Measurements from ENCODE around the gene FAM149A. TPM values are rescaled to one million over a fixed set of nuclear protein-coding genes. Genes with fewer than 3 reads are reported as not detected.

FAM149A gene
- total RNA-seq, 4 donors from 2014 or later: 8.1 to 13.4 (median 9.7) TPM

DNA sequence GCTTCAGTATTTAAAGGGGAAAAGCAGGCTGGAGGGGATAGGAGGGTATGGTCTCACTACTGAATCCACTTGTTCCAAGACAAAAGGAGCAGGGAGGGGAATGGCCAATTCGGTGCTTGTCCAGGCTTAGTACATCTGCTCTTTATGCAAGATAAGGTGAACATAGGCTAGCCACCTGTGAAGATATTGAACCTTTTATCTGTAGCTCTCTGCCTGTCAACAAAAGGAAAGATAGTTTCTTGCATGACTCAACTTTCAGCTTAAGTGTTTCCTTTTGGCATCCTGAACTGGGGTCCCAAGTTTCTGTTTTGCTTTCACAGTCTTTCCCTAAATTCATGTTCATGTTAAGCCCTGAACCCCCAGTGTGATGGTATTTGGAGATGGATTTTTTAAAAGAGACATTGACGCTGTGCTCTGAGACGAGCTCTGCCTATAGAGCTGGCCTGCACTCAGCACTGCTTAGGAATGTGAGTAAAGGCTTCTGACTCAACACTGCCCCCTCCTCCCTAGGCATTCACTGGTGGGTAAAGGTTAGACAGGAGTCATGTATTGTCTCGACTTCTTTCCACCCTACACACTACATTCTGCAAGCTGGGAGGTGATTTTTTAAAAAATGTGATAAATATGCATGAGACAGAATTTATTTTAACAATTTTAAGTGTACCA, 28.2 kb downstream of the FAM149A start:
- Histone ChIP-seq H3K4me3 (replicated peaks in 1 of 3) (no peak overlapping the region), H3K27me3 (no peaks in the 10 kb centered on the region), H3K36me3 (no peaks in the 10 kb centered on the region), H3K27ac (no peak overlapping the region), H3K9me3 (no peaks in the 10 kb centered on the region), H3K4me1 (no peaks in the 10 kb centered on the region)
- DNase-seq: peak in 1 of 2 donors; percentile 15
- WGBS, 2 donors: 31 to 32% methylated on average over 4 of the region's 4 CpGs
- intact Hi-C loops (cut with DNase I): no loop called here
- no peak for TF ChIP-seq POLR2A (IDR thresholded peaks at IDR 0.05)
- TF ChIP-seq, protein P1, sequence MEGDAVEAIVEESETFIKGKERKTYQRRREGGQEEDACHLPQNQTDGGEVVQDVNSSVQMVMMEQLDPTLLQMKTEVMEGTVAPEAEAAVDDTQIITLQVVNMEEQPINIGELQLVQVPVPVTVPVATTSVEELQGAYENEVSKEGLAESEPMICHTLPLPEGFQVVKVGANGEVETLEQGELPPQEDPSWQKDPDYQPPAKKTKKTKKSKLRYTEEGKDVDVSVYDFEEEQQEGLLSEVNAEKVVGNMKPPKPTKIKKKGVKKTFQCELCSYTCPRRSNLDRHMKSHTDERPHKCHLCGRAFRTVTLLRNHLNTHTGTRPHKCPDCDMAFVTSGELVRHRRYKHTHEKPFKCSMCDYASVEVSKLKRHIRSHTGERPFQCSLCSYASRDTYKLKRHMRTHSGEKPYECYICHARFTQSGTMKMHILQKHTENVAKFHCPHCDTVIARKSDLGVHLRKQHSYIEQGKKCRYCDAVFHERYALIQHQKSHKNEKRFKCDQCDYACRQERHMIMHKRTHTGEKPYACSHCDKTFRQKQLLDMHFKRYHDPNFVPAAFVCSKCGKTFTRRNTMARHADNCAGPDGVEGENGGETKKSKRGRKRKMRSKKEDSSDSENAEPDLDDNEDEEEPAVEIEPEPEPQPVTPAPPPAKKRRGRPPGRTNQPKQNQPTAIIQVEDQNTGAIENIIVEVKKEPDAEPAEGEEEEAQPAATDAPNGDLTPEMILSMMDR (IDR thresholded peaks at IDR 0.05): no peak

DNA sequence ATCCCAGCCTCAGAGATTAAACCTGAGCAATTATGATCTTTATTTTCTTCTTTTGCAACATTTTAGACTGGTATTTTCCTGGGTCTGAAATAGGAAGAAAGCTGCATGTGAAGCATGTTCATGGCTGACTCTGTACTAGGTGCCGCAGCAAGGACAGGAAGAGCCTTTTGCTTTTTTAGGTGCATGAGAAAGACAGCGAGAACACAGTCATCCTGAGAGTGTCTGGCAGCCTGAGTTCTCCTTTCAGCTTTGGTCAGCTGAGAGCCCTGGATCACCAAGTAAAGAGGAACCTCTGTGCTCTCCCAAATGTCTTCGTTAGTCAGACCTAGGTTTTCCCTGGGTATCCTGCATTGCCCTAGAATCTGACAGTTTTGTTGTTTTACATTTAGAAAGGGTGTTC, 29.8 kb downstream of the FAM149A start:
- H3K27ac ChIP-seq: no peak overlapping the region
- H3K9me3 ChIP-seq: no peaks in the 10 kb centered on the region
- H3K4me1 ChIP-seq: no peaks in the 10 kb centered on the region
- TF ChIP-seq, protein P1 (IDR thresholded peaks at IDR 0.05): no peak
- H3K4me3 ChIP-seq (replicated peaks in 1 of 3): no peak overlapping the region
- intact Hi-C loops (cut with DNase I): no loop called here
- no peak for DNase-seq
- H3K36me3 ChIP-seq: no peaks in the 10 kb centered on the region
- H3K27me3 ChIP-seq: no peaks in the 10 kb centered on the region
- WGBS, 2 donors: 88 to 96% methylated on average over 3 of the region's 3 CpGs

DNA sequence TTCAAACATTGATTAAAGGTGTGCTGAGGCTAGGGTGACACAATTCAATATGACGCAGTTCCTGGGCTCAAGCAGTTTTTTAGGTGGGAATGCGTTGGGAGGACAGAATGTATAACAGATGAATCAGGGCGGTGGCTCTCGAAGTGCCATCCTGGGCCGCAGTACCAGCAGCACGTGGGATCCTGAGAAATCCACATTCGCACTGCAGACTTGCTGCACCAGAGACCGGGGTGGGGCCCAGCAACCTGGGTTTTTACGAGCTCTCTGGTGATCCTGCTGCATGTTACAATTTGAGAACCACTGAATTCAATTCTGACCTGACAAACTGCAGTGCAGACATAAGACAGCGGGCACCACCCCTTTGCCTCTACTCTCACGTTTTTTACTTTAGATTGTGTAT, 30.4 kb downstream of the FAM149A start:
- H3K4me3 ChIP-seq (replicated peaks in 1 of 3): no peak overlapping the region
- no peaks in the 10 kb centered on the region for H3K4me1 ChIP-seq
- no peak overlapping the region for H3K27ac ChIP-seq
- WGBS, 2 donors: 93 to 98% methylated on average over 10 to 11 of the region's 11 CpGs
- H3K27me3 ChIP-seq: no peaks in the 10 kb centered on the region
- intact Hi-C loops (cut with DNase I): no loop called here
- DNase-seq: no peak
- H3K9me3 ChIP-seq: no peaks in the 10 kb centered on the region
- H3K36me3 ChIP-seq: no peaks in the 10 kb centered on the region
- TF ChIP-seq, protein P1 (IDR thresholded peaks at IDR 0.05): no peak
- no peak for TF ChIP-seq POLR2A (IDR thresholded peaks at IDR 0.05)

DNA sequence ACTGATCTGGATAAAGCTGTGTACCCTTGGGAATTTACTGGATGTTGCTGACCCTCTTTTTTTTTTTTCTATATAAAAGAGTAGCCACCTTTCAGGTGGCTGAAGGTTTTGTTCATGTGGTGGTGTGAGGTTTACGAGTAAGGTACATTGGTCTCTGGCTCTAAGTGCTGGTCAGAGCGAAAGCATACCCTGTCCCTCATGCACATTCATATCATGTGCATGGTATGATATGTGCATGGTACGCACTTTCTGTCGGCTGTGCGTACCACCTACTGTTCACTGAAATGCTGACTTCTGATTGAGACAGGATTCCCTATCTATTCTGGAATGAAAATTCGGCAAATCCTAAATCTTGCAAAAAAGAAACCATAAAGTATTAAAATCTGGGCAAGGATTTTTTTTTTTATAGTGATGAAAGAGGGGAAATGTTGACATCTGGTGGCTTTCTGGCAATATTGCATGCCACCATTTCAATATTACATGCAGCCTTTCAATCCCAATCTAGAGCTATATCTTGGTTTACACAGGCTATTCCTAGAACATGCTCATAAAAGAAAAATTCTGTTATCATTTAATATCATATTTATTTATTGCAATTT, 32.8 kb downstream of the FAM149A start:
- no peak for DNase-seq
- Histone ChIP-seq H3K27me3 (no peaks in the 10 kb centered on the region), H3K27ac (no peak overlapping the region), H3K4me3 (replicated peaks in 1 of 3) (no peak overlapping the region), H3K4me1 (no peaks in the 10 kb centered on the region), H3K36me3 (no peaks in the 10 kb centered on the region), H3K9me3 (no peaks in the 10 kb centered on the region)
- intact Hi-C loops (cut with DNase I): no loop called here
- WGBS, 2 donors: 65 to 70% methylated on average over 6 of the region's 6 CpGs
- no peak for TF ChIP-seq POLR2A (IDR thresholded peaks at IDR 0.05)
- TF ChIP-seq, protein P1 (IDR thresholded peaks at IDR 0.05): peak; percentile 47 to 82 (median 62)

DNA sequence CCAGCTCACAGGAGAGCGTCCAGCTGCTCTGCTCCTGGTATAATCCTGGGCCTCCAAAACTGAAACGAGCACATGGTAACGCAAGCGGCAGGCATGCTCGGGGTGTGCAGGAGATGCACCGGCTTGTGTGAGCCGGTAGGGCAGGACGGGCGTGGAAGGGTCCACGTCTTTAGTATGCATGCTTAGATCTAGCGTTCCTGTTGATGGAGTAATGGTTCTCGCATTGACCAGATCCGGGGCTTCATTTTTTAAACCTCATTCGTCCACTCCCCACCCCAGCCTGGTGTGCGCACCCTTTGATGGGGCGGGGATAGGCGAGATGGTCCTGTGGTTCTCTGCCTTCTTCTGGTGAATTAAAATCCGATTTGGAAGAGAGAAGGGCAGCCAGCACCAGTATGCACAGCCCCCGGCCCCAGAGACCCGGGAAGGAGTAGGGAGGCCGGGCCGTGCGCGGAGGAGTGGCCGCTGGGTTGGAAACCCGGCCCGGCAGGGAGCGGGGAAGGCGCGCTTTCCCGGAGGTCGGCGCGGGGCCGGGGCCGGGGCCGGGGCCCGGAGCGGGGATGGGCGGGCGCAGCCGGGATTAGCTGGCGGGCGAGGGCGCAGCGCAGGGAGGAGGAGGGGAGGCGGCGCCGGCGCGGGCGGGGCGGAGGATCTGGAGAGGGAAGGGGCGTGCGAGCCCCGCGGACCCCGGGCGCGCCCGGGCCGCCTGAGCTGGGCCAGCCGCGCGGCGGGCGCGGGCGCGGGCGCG, 39.9 kb downstream of the FAM149A start:
- no peaks in the 10 kb centered on the region for H3K27me3 ChIP-seq
- H3K27ac ChIP-seq: peak overlapping the region in 2 of 3 donors; percentile 47 to 65
- H3K4me3 ChIP-seq (replicated peaks in 1 of 3): peak overlapping the region in 2 of 3 donors; percentile 43 to 50
- H3K4me1 ChIP-seq: peaks cover 0 to 6% of the 10 kb centered on the region in 2 donors
- 2 to 4% methylated on average over 23 to 27 of the region's 72 CpGs for WGBS, 2 donors
- DNase-seq: peak; percentile 39 to 41
- TF ChIP-seq POLR2A (IDR thresholded peaks at IDR 0.05): no peak
- TF ChIP-seq, protein P1 (IDR thresholded peaks at IDR 0.05): peak in 1 of 6 experiments; percentile 13
- H3K36me3 ChIP-seq: no peaks in the 10 kb centered on the region
- no peaks in the 10 kb centered on the region for H3K9me3 ChIP-seq
- intact Hi-C loops (cut with DNase I): no loop called here

Data from thyroid gland (tissue), 4 donors.